GM12891 (cell line): ENCODE data around the gene EBF4.

Source experiments
- POLR2A ChIP-seq: IDR thresholded peaks from 2 replicates; pipeline ENCODE4 v1.6.1; 2011; ENCODE audit warnings: low read depth, low read length, control low read depth
- POLR2AphosphoS5 ChIP-seq: IDR thresholded peaks from 2 replicates; pipeline ENCODE4 v1.6.1; 2011; ENCODE audit warnings: low read depth, low read length, control low read depth
- TAF1 ChIP-seq: IDR thresholded peaks from 2 replicates; pipeline ENCODE4 v1.6.1; 2011; ENCODE audit warnings: low read depth, low read length, control low read depth

DNA sequence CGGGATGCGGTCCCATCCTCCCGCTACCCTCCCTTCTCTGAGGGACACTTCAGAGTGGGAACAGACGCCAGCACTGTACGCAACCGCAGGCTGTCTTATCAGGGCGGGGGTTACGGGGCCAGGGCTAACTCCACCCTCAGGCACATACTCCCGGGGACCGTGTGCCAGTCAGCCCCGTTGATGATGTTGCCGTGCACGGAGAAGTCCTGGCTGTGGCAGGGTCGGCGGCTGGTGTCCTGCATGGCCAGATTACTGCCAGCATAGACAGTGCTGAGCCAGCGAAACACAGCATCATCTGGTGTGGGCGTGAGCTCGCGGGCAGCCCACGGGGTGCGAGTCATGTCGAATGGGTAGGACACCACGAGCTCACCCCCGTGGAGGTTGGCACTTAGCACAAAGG is 102.9 kb downstream of the EBF4 start:
- no peak for TF ChIP-seq POLR2A
- TF ChIP-seq POLR2AphosphoS5 = no peak
- TF ChIP-seq TAF1 = no peak
